ENCODE data around the gene PRDM1. TPM values are rescaled to one million over a fixed set of nuclear protein-coding genes. Genes with fewer than 3 reads are reported as not detected.
A peak's percentile ranks its signal among the peaks of the same experiment; 100 is the strongest.

The PRDM1 gene
- total RNA-seq, 1 donor from 2014 or later, result 2.3 TPM

DNA sequence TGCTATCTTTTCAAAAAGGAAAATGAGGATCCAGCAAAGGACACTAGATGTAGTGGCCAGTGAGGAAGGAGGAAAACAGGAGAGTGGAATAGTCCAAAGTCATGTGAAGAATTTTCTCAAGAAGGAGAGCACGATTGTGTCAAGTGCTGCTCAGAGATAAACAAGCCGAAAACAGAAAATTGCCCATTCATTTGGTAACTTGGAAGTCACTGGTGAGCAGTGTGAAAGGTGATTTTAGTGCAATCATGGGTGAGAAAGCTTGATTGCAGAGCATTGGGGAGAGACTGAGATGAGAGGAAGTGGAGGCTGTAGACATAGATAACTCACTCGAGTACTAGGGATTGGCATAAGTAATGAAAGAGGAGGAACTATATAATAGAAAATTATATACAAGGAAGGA lies 26.0 kb upstream of the PRDM1 start:
- Mint-ChIP-seq H3K4me1 (peaks cover 2% of the 10 kb centered on the region), H3K4me3 (no peak overlapping the region), H3K9me3 (no peaks in the 10 kb centered on the region), H3K27me3 (ENCODE audit: low read depth) (peaks cover 55% of the 10 kb centered on the region), H3K36me3 (no peaks in the 10 kb centered on the region), H3K27ac (no peak overlapping the region)
- TF ChIP-seq, protein P1, sequence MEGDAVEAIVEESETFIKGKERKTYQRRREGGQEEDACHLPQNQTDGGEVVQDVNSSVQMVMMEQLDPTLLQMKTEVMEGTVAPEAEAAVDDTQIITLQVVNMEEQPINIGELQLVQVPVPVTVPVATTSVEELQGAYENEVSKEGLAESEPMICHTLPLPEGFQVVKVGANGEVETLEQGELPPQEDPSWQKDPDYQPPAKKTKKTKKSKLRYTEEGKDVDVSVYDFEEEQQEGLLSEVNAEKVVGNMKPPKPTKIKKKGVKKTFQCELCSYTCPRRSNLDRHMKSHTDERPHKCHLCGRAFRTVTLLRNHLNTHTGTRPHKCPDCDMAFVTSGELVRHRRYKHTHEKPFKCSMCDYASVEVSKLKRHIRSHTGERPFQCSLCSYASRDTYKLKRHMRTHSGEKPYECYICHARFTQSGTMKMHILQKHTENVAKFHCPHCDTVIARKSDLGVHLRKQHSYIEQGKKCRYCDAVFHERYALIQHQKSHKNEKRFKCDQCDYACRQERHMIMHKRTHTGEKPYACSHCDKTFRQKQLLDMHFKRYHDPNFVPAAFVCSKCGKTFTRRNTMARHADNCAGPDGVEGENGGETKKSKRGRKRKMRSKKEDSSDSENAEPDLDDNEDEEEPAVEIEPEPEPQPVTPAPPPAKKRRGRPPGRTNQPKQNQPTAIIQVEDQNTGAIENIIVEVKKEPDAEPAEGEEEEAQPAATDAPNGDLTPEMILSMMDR (IDR thresholded peaks at IDR 0.05; ENCODE audit: unreplicated experiment), result no peak
- no peak for DNase-seq (ENCODE audit: low spot score in 2 of 2, unreplicated experiment in 2 of 2)

DNA sequence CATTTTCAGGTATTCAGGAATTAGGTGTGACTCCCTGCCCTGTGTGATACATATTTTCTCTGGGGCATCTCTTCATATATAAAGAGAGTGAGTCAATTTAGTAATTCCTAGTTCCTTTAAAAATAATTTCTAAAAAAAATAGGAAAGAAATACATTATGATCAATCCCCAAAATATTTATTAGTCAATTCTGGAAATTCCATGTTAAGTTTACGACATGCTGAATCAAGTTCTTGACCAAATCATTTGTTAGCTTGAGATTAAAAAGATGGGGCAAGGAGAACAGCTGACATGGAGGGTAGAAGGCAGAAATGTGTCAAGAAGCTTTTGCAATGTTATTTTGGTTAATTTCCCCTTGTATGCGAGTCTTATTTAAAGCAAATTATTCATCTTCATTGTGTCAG lies 22.7 kb upstream of the PRDM1 start:
- H3K4me1 Mint-ChIP-seq, result no peaks in the 10 kb centered on the region
- TF ChIP-seq, protein P1 (IDR thresholded peaks at IDR 0.05; ENCODE audit: unreplicated experiment), result no peak
- no peaks in the 10 kb centered on the region for H3K36me3 Mint-ChIP-seq
- H3K4me3 Mint-ChIP-seq, result no peak overlapping the region
- H3K9me3 Mint-ChIP-seq, result no peaks in the 10 kb centered on the region
- no peak overlapping the region for H3K27ac Mint-ChIP-seq
- no peak for DNase-seq (ENCODE audit: low spot score in 2 of 2, unreplicated experiment in 2 of 2)
- H3K27me3 Mint-ChIP-seq (ENCODE audit: low read depth), result peaks cover 60% of the 10 kb centered on the region

DNA sequence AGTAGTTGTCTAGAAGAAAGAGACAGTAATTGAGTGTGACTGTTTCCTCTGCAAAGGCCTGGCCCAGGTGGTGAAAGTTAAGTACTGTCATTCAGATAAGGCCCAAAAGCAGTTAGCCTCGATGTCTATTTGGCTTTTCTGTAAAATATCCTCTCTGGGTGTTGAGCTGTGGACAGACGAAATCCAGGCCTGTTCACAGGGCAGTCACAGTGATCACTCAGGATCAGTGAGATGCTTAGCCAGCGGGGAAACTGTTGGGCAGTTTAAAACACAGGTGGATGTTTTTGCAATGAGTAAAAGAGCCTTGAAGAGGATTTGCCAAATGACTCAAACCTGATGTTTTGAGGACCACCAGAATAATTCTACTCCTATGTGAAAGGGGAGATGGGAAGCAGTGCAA lies 22.0 kb upstream of the PRDM1 start:
- Mint-ChIP-seq H3K4me1 (no peaks in the 10 kb centered on the region), H3K4me3 (no peak overlapping the region), H3K9me3 (no peaks in the 10 kb centered on the region), H3K27me3 (ENCODE audit: low read depth) (peaks cover 67% of the 10 kb centered on the region), H3K36me3 (no peaks in the 10 kb centered on the region), H3K27ac (no peak overlapping the region)
- TF ChIP-seq, protein P1 (IDR thresholded peaks at IDR 0.05; ENCODE audit: unreplicated experiment), result no peak
- DNase-seq (ENCODE audit: low spot score in 2 of 2, unreplicated experiment in 2 of 2), result no peak

DNA sequence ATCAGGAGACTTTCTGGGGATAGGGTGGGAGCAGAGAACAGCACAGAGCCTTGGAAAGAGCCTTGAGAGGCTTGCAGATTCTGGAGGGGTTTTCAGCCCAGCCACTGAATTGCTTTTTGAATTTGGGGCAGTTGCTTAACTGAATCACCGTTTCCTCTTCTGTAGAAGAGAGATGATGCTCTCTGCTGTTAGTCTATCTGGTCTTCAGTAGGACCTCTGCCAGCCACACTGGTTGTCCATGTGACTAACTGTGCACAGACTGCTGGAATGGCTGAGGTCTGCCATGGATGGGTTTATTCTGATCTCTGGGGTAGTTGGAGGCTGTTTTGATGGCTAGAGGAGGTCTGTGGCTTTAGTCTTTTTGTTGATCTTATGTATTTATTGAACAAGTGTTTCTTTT lies 21.4 kb upstream of the PRDM1 start:
- no peaks in the 10 kb centered on the region for H3K36me3 Mint-ChIP-seq
- no peaks in the 10 kb centered on the region for H3K9me3 Mint-ChIP-seq
- no peak overlapping the region for H3K27ac Mint-ChIP-seq

DNA sequence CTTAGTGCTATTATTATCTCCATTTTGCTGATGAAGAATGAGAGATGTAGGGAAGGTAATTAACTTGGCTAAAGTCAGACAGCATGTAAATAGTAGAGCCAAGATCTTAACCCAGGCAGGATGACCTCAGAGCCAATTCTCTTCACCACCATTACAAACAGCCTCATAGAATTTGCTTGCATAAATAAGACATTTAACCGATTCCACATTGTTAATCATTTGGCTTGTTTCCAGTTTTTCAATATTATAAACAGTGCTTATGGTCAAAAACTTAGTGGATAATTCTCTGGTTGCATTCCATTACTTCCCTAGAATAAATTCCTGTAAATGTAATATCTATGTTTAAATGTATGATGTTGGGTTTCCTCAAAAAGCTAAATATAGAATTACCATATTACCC lies 19.1 kb upstream of the PRDM1 start:
- peaks cover 11% of the 10 kb centered on the region for H3K4me1 Mint-ChIP-seq
- H3K9me3 Mint-ChIP-seq, result no peaks in the 10 kb centered on the region
- H3K4me3 Mint-ChIP-seq, result no peak overlapping the region
- TF ChIP-seq, protein P1 (IDR thresholded peaks at IDR 0.05; ENCODE audit: unreplicated experiment), result no peak
- H3K27ac Mint-ChIP-seq, result no peak overlapping the region
- no peaks in the 10 kb centered on the region for H3K36me3 Mint-ChIP-seq
- no peak for DNase-seq (ENCODE audit: low spot score in 2 of 2, unreplicated experiment in 2 of 2)
- peaks cover 79% of the 10 kb centered on the region for H3K27me3 Mint-ChIP-seq (ENCODE audit: low read depth)

More for the DNA sequence above, 21.4 kb upstream of the PRDM1 start:
- TF ChIP-seq, protein P1 (IDR thresholded peaks at IDR 0.05; ENCODE audit: unreplicated experiment), result no peak
- DNase-seq (ENCODE audit: low spot score in 2 of 2, unreplicated experiment in 2 of 2), result no peak
- H3K4me3 Mint-ChIP-seq, result no peak overlapping the region
- peaks cover 5% of the 10 kb centered on the region for H3K4me1 Mint-ChIP-seq
- peaks cover 73% of the 10 kb centered on the region for H3K27me3 Mint-ChIP-seq (ENCODE audit: low read depth)

DNA sequence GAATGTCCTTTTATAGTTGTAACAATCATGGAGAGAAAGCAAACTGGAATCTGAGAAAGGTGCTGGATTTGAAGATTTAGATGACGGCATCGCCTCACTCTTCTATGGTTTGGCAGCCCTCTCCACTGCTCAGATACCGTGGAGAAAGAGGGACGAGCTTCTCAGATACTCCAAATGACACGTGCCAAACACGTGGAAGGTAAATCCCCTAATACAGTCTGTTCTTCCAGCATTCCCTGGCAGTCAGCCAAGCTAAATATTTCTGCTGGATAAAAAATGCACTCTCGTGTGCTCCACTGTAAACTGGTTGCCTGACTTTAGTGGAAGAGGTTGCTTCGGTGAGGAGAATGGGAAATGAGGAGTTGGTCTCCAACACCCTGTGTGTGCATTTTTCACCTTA lies 16.7 kb upstream of the PRDM1 start:
- H3K27me3 Mint-ChIP-seq (ENCODE audit: low read depth), result peaks cover 78% of the 10 kb centered on the region
- no peaks in the 10 kb centered on the region for H3K9me3 Mint-ChIP-seq
- H3K4me1 Mint-ChIP-seq, result peaks cover 11% of the 10 kb centered on the region
- TF ChIP-seq, protein P1 (IDR thresholded peaks at IDR 0.05; ENCODE audit: unreplicated experiment), result no peak
- H3K36me3 Mint-ChIP-seq, result no peaks in the 10 kb centered on the region
- DNase-seq (ENCODE audit: low spot score in 2 of 2, unreplicated experiment in 2 of 2), result peak; percentile 37 to 73
- H3K4me3 Mint-ChIP-seq, result no peak overlapping the region
- peak overlapping the region; percentile 67 for H3K27ac Mint-ChIP-seq

All from mesothelial cell of epicardium (in vitro differentiated cells).